ENCODE measurements around the gene DPEP3.
"Not testable (repeated sequence)": the region's sequence is repeated elsewhere in the genome, so short reads cannot be mapped to it uniquely, and the experiment has no call there.

DPEP3 gene

GRCh38 chr16:67979955-67980678, at the start of gene DPEP3:
TSS of gene DPEP3 (minus strand) at chr16:67980499. CDS start at chr16:67980380, 119 bp downstream.
- Mint-ChIP-seq H3K27me3 (no peaks in the 10 kb centered on the region), H3K27ac (no peak within 1 kb of the TSS), H3K4me1 (ENCODE audit: low read depth) (peaks cover 21% of the 10 kb centered on the region), H3K4me3 (no peak within 1 kb of the TSS), H3K36me3 (no peaks in the 10 kb centered on the region), H3K9me3 (ENCODE audit: low read depth) (no peaks in the 10 kb centered on the region)

- H3K27me3 Mint-ChIP-seq = no peaks in the 10 kb centered on the region
- H3K4me3 Mint-ChIP-seq = no peak overlapping the region
- no peaks in the 10 kb centered on the region for H3K9me3 Mint-ChIP-seq (ENCODE audit: low read depth)
- no peak overlapping the region for H3K27ac Mint-ChIP-seq
- peaks cover 14% of the 10 kb centered on the region for H3K4me1 Mint-ChIP-seq (ENCODE audit: low read depth)
- peaks cover 7% of the 10 kb centered on the region for H3K36me3 Mint-ChIP-seq
Measured at GRCh38 chr16:68028996-68029395, 48.7 kb upstream of the DPEP3 start.

- Mint-ChIP-seq H3K27ac (peak within 1 kb of the TSS; percentile 99), H3K9me3 (ENCODE audit: low read depth) (no peaks in the 10 kb centered on the region), H3K36me3 (peaks cover 9% of the 10 kb centered on the region), H3K4me1 (ENCODE audit: low read depth) (peaks cover 29% of the 10 kb centered on the region), H3K27me3 (no peaks in the 10 kb centered on the region), H3K4me3 (peak within 1 kb of the TSS; percentile 100)
Measured at GRCh38 chr16:68022728-68023537, 42.6 kb upstream of the DPEP3 start, which contains the start of the genes DDX28 and DUS2. TSS of gene DDX28 (minus strand) at chr16:68023232. CDS start at chr16:68023202, 30 bp downstream. TSS of gene DUS2 (plus strand) at chr16:68023284. CDS start at chr16:68038024, 14,740 bp downstream.

GRCh38 chr16:68022278-68022727, 42.0 kb upstream of the DPEP3 start:
- Mint-ChIP-seq H3K4me1 (ENCODE audit: low read depth) (peaks cover 29% of the 10 kb centered on the region), H3K9me3 (ENCODE audit: low read depth) (no peaks in the 10 kb centered on the region), H3K27ac (peak overlapping the region; percentile 99), H3K27me3 (no peaks in the 10 kb centered on the region), H3K36me3 (peaks cover 5% of the 10 kb centered on the region), H3K4me3 (peak overlapping the region; percentile 100)

- Mint-ChIP-seq H3K27me3 (no peaks in the 10 kb centered on the region), H3K9me3 (ENCODE audit: low read depth) (no peaks in the 10 kb centered on the region), H3K27ac (peak overlapping the region; percentile 41), H3K4me1 (ENCODE audit: low read depth) (peaks cover 29% of the 10 kb centered on the region), H3K36me3 (peaks cover 2% of the 10 kb centered on the region), H3K4me3 (peak overlapping the region; percentile 100)
Measured at GRCh38 chr16:68021490-68021889, 41.2 kb upstream of the DPEP3 start.

- peaks cover 25% of the 10 kb centered on the region for H3K4me1 Mint-ChIP-seq (ENCODE audit: low read depth)
- H3K36me3 Mint-ChIP-seq = peaks cover 2% of the 10 kb centered on the region
- H3K27ac Mint-ChIP-seq = no peak overlapping the region
- no peak overlapping the region for H3K4me3 Mint-ChIP-seq
- H3K27me3 Mint-ChIP-seq = no peaks in the 10 kb centered on the region
- no peaks in the 10 kb centered on the region for H3K9me3 Mint-ChIP-seq (ENCODE audit: low read depth)
Measured at GRCh38 chr16:68019167-68019680, 38.9 kb upstream of the DPEP3 start.

- Mint-ChIP-seq H3K27ac (no peak within 1 kb of the TSS), H3K4me1 (ENCODE audit: low read depth) (peaks cover 14% of the 10 kb centered on the region), H3K9me3 (ENCODE audit: low read depth) (no peaks in the 10 kb centered on the region), H3K36me3 (no peaks in the 10 kb centered on the region), H3K27me3 (no peaks in the 10 kb centered on the region), H3K4me3 (no peak within 1 kb of the TSS)
Measured at GRCh38 chr16:68015681-68016080, 35.4 kb upstream of the DPEP3 start, which contains the start of gene DPEP2NB. TSS of gene DPEP2NB (minus strand) at chr16:68015911. CDS start at chr16:68015770, 141 bp downstream.

GRCh38 chr16:68013440-68013839, 33.1 kb upstream of the DPEP3 start:
- H3K4me1 Mint-ChIP-seq (ENCODE audit: low read depth) = peaks cover 14% of the 10 kb centered on the region
- H3K36me3 Mint-ChIP-seq = no peaks in the 10 kb centered on the region
- H3K27me3 Mint-ChIP-seq = no peaks in the 10 kb centered on the region
- H3K9me3 Mint-ChIP-seq (ENCODE audit: low read depth) = no peaks in the 10 kb centered on the region
- H3K4me3 Mint-ChIP-seq = peak overlapping the region; percentile 17
- H3K27ac Mint-ChIP-seq = peak overlapping the region; percentile 28

GRCh38 chr16:68009872-68010271, 29.6 kb upstream of the DPEP3 start:
- H3K4me1 Mint-ChIP-seq (ENCODE audit: low read depth) = peaks cover 33% of the 10 kb centered on the region
- not testable (repeated sequence) for H3K27ac Mint-ChIP-seq; H3K9me3 Mint-ChIP-seq (ENCODE audit: low read depth); H3K36me3 Mint-ChIP-seq; H3K4me3 Mint-ChIP-seq; H3K27me3 Mint-ChIP-seq

GRCh38 chr16:68009157-68009735, 28.9 kb upstream of the DPEP3 start:
- Mint-ChIP-seq H3K36me3 (no peaks in the 10 kb centered on the region), H3K4me3 (no peak overlapping the region), H3K27ac (no peak overlapping the region), H3K27me3 (no peaks in the 10 kb centered on the region), H3K9me3 (ENCODE audit: low read depth) (no peaks in the 10 kb centered on the region), H3K4me1 (ENCODE audit: low read depth) (peaks cover 32% of the 10 kb centered on the region)

GRCh38 chr16:68005786-68006286, 25.5 kb upstream of the DPEP3 start:
- Mint-ChIP-seq H3K9me3 (ENCODE audit: low read depth) (no peaks in the 10 kb centered on the region), H3K27ac (peak overlapping the region; percentile 97), H3K4me1 (ENCODE audit: low read depth) (peaks cover 35% of the 10 kb centered on the region), H3K27me3 (no peaks in the 10 kb centered on the region), H3K4me3 (peak overlapping the region; percentile 47), H3K36me3 (no peaks in the 10 kb centered on the region)

GRCh38 chr16:68005211-68005610, 24.9 kb upstream of the DPEP3 start:
- Mint-ChIP-seq H3K27ac (peak overlapping the region; percentile 97), H3K36me3 (no peaks in the 10 kb centered on the region), H3K9me3 (ENCODE audit: low read depth) (no peaks in the 10 kb centered on the region), H3K4me3 (no peak overlapping the region), H3K27me3 (no peaks in the 10 kb centered on the region), H3K4me1 (ENCODE audit: low read depth) (peaks cover 41% of the 10 kb centered on the region)

GRCh38 chr16:68003031-68003430, 22.7 kb upstream of the DPEP3 start:
- no peak overlapping the region for H3K4me3 Mint-ChIP-seq
- peaks cover 57% of the 10 kb centered on the region for H3K4me1 Mint-ChIP-seq (ENCODE audit: low read depth)
- no peaks in the 10 kb centered on the region for H3K36me3 Mint-ChIP-seq
- H3K9me3 Mint-ChIP-seq (ENCODE audit: low read depth) = no peaks in the 10 kb centered on the region
- H3K27ac Mint-ChIP-seq = no peak overlapping the region
- no peaks in the 10 kb centered on the region for H3K27me3 Mint-ChIP-seq

- Mint-ChIP-seq H3K4me3 (peak overlapping the region; percentile 78), H3K4me1 (ENCODE audit: low read depth) (peaks cover 59% of the 10 kb centered on the region), H3K9me3 (ENCODE audit: low read depth) (no peaks in the 10 kb centered on the region), H3K27ac (peak overlapping the region; percentile 86), H3K27me3 (no peaks in the 10 kb centered on the region), H3K36me3 (no peaks in the 10 kb centered on the region)
Measured at GRCh38 chr16:68000450-68000849, 20.2 kb upstream of the DPEP3 start.
